ENCODE data around the gene PDE4D. TPM values are rescaled to one million over a fixed set of nuclear protein-coding genes. Genes with fewer than 3 reads are reported as not detected.

Gene PDE4D
- total and polyA plus RNA-seq, 4 donors = 12.8 to 167 (median 44.5) TPM

GRCh38 chr5:59645380-59645779 is 248.1 kb downstream of the PDE4D start:
- WGBS, 2 donors = 59 to 79% methylated on average over 2 of the region's 2 CpGs
- H3K27ac ChIP-seq (ENCODE audit: low read depth in 1 of 2, low read length in 1 of 2) = no peak overlapping the region
- H3K9me3 ChIP-seq (ENCODE audit: control insufficient read depth in 4 of 4, insufficient read depth in 3 of 4, low read length in 3 of 4) = no peaks in the 10 kb centered on the region
- H3K9ac ChIP-seq (ENCODE audit: insufficient read depth in 1 of 2, low read length in 2 of 2) = no peak overlapping the region
- no peak for TF ChIP-seq CTCF (IDR thresholded peaks at IDR 0.05; ENCODE audit: control extremely low read depth, extremely low read depth)
- ATAC-seq (ENCODE audit: insufficient read depth, low FRiP score) = no peak
- no peak overlapping the region for H3K4me3 ChIP-seq
- no peaks in the 10 kb centered on the region for H3K27me3 ChIP-seq (ENCODE audit: control insufficient read depth in 3 of 3, insufficient read depth in 3 of 3, low read length in 2 of 3)
- no peaks in the 10 kb centered on the region for H3K36me3 ChIP-seq (ENCODE audit: control insufficient read depth in 4 of 4, insufficient read depth in 4 of 4, low read length in 4 of 4)
- peaks cover 0 to 6% (median 0%) of the 10 kb centered on the region in 5 donors for H3K4me1 ChIP-seq (ENCODE audit: control insufficient read depth in 5 of 5, insufficient read depth in 5 of 5, low read length in 5 of 5)
- DNase-seq = no peak

GRCh38 chr5:59640411-59640810 is 253.1 kb downstream of the PDE4D start:
- H3K27me3 ChIP-seq (ENCODE audit: control insufficient read depth in 3 of 3, insufficient read depth in 3 of 3, low read length in 2 of 3) = no peaks in the 10 kb centered on the region
- H3K9me3 ChIP-seq (ENCODE audit: control insufficient read depth in 4 of 4, insufficient read depth in 3 of 4, low read length in 3 of 4) = no peaks in the 10 kb centered on the region
- no peaks in the 10 kb centered on the region for H3K4me1 ChIP-seq (ENCODE audit: control insufficient read depth in 5 of 5, insufficient read depth in 5 of 5, low read length in 5 of 5)
- H3K27ac ChIP-seq (ENCODE audit: low read depth in 1 of 2, low read length in 1 of 2) = no peak overlapping the region
- no peaks in the 10 kb centered on the region for H3K36me3 ChIP-seq (ENCODE audit: control insufficient read depth in 4 of 4, insufficient read depth in 4 of 4, low read length in 4 of 4)
- 92 to 100% methylated on average over 1 of the region's 1 CpG for WGBS, 2 donors
- no peak for DNase-seq
- H3K9ac ChIP-seq (ENCODE audit: insufficient read depth in 1 of 2, low read length in 2 of 2) = no peak overlapping the region
- H3K4me3 ChIP-seq = no peak overlapping the region
- no peak for TF ChIP-seq CTCF (IDR thresholded peaks at IDR 0.05; ENCODE audit: control extremely low read depth, extremely low read depth)
- no peak for ATAC-seq (ENCODE audit: insufficient read depth, low FRiP score)

- no peak overlapping the region for H3K27ac ChIP-seq (ENCODE audit: low read depth in 1 of 2, low read length in 1 of 2)
- ATAC-seq (ENCODE audit: insufficient read depth, low FRiP score) (no peak), DNase-seq (no peak)
- H3K36me3 ChIP-seq (ENCODE audit: control insufficient read depth in 4 of 4, insufficient read depth in 4 of 4, low read length in 4 of 4) = no peaks in the 10 kb centered on the region
- no peak overlapping the region for H3K9ac ChIP-seq (ENCODE audit: insufficient read depth in 1 of 2, low read length in 2 of 2)
- H3K27me3 ChIP-seq (ENCODE audit: control insufficient read depth in 3 of 3, insufficient read depth in 3 of 3, low read length in 2 of 3) = no peaks in the 10 kb centered on the region
- no peaks in the 10 kb centered on the region for H3K4me1 ChIP-seq (ENCODE audit: control insufficient read depth in 5 of 5, insufficient read depth in 5 of 5, low read length in 5 of 5)
- 85 to 92% methylated on average over 4 of the region's 4 CpGs for WGBS, 2 donors
- TF ChIP-seq CTCF (IDR thresholded peaks at IDR 0.05; ENCODE audit: control extremely low read depth, extremely low read depth) = no peak
- no peaks in the 10 kb centered on the region for H3K9me3 ChIP-seq (ENCODE audit: control insufficient read depth in 4 of 4, insufficient read depth in 3 of 4, low read length in 3 of 4)
- H3K4me3 ChIP-seq = no peak overlapping the region
These were observed 255.5 kb downstream of the PDE4D start for GRCh38 chr5:59637884-59638580.

- no peak overlapping the region for H3K4me3 ChIP-seq
- WGBS, 2 donors = 92 to 95% methylated on average over 4 of the region's 4 CpGs
- H3K27ac ChIP-seq (ENCODE audit: low read depth in 1 of 2, low read length in 1 of 2) = no peak overlapping the region
- DNase-seq (no peak), ATAC-seq (ENCODE audit: insufficient read depth, low FRiP score) (no peak)
- H3K9ac ChIP-seq (ENCODE audit: insufficient read depth in 1 of 2, low read length in 2 of 2) = no peak overlapping the region
- no peaks in the 10 kb centered on the region for H3K4me1 ChIP-seq (ENCODE audit: control insufficient read depth in 5 of 5, insufficient read depth in 5 of 5, low read length in 5 of 5)
- peaks cover 0 to 5% (median 0%) of the 10 kb centered on the region in 4 donors for H3K36me3 ChIP-seq (ENCODE audit: control insufficient read depth in 4 of 4, insufficient read depth in 4 of 4, low read length in 4 of 4)
- TF ChIP-seq CTCF (IDR thresholded peaks at IDR 0.05; ENCODE audit: control extremely low read depth, extremely low read depth) = no peak
- H3K27me3 ChIP-seq (ENCODE audit: control insufficient read depth in 3 of 3, insufficient read depth in 3 of 3, low read length in 2 of 3) = no peaks in the 10 kb centered on the region
- H3K9me3 ChIP-seq (ENCODE audit: control insufficient read depth in 4 of 4, insufficient read depth in 3 of 4, low read length in 3 of 4) = no peaks in the 10 kb centered on the region
These were observed 264.0 kb downstream of the PDE4D start for GRCh38 chr5:59629561-59629960.

All from lung (tissue), 12 donors.